IMR-90 (cell line): ENCODE results near the gene TMEM52.

Source experiments
- CTCF ChIP-seq: conservative IDR thresholded peaks from 2 replicates; pipeline ENCODE4 v1.5.1; 2012; ENCODE audit warnings: mild to moderate bottlenecking, low read depth, low read length, improper control_type of control experiment
- POLR2A ChIP-seq: IDR thresholded peaks from 2 replicates; pipeline ENCODE4 v1.6.1; 2012; ENCODE audit warnings: mild to moderate bottlenecking, low read depth, low read length

GRCh38 chr1:1964811-1965210 lies 45.7 kb upstream of the TMEM52 start:
- TF ChIP-seq POLR2A (no peak), CTCF (no peak)
